Astrocyte of the hippocampus (primary cell): ENCODE results near the gene SND1.
"Not testable (repeated sequence)": the region's sequence is repeated elsewhere in the genome, so short reads cannot be mapped to it uniquely, and the experiment has no call there.

Source experiments
- DNase-seq: peaks from one replicate; pipeline ENCODE4 v3.0.0; 2011; ENCODE audit warnings: low read depth, low spot score

The SND1 gene

GRCh38 chr7:127888411-127888810 lies 236.4 kb downstream of the SND1 start:
- DNase-seq: no peak

- no peak for DNase-seq
Observed at GRCh38 chr7:127888825-127889224, 236.8 kb downstream of the SND1 start.

GRCh38 chr7:127889677-127890076 lies 237.7 kb downstream of the SND1 start:
- DNase-seq: no peak

GRCh38 chr7:127890726-127891125 lies 238.7 kb downstream of the SND1 start:
- DNase-seq: no peak

GRCh38 chr7:127891144-127891543 lies 239.2 kb downstream of the SND1 start:
- DNase-seq: peak; percentile 56

- no peak for DNase-seq
Observed at GRCh38 chr7:127891854-127892438, 240.0 kb downstream of the SND1 start.

GRCh38 chr7:127892488-127893314 lies 240.7 kb downstream of the SND1 start:
- DNase-seq: no peak

GRCh38 chr7:127893547-127893946 lies 241.6 kb downstream of the SND1 start:
- no peak for DNase-seq

GRCh38 chr7:127894588-127894987 lies 242.6 kb downstream of the SND1 start:
- no peak for DNase-seq

- DNase-seq: no peak
Observed at GRCh38 chr7:127895360-127895759, 243.4 kb downstream of the SND1 start.

- no peak for DNase-seq
Observed at GRCh38 chr7:127895814-127896280, 243.9 kb downstream of the SND1 start.

GRCh38 chr7:127896659-127897058 lies 244.7 kb downstream of the SND1 start:
- no peak for DNase-seq

- DNase-seq: no peak
Observed at GRCh38 chr7:127897704-127898454, 245.9 kb downstream of the SND1 start.

GRCh38 chr7:127899411-127899810 lies 247.4 kb downstream of the SND1 start:
- DNase-seq: no peak

GRCh38 chr7:127900141-127900540 lies 248.1 kb downstream of the SND1 start:
- DNase-seq: no peak

GRCh38 chr7:127900732-127901685 lies 249.0 kb downstream of the SND1 start:
- no peak for DNase-seq

GRCh38 chr7:127901895-127902703 lies 250.1 kb downstream of the SND1 start:
- no peak for DNase-seq

GRCh38 chr7:127902753-127903152 lies 250.8 kb downstream of the SND1 start:
- not testable (repeated sequence) for DNase-seq

GRCh38 chr7:127903892-127904669 lies 252.1 kb downstream of the SND1 start:
- peak; percentile 37 for DNase-seq

GRCh38 chr7:127904670-127904985 lies 252.6 kb downstream of the SND1 start:
- no peak for DNase-seq
